ENCODE results near the gene MYO7B.

Gene MYO7B

DNA sequence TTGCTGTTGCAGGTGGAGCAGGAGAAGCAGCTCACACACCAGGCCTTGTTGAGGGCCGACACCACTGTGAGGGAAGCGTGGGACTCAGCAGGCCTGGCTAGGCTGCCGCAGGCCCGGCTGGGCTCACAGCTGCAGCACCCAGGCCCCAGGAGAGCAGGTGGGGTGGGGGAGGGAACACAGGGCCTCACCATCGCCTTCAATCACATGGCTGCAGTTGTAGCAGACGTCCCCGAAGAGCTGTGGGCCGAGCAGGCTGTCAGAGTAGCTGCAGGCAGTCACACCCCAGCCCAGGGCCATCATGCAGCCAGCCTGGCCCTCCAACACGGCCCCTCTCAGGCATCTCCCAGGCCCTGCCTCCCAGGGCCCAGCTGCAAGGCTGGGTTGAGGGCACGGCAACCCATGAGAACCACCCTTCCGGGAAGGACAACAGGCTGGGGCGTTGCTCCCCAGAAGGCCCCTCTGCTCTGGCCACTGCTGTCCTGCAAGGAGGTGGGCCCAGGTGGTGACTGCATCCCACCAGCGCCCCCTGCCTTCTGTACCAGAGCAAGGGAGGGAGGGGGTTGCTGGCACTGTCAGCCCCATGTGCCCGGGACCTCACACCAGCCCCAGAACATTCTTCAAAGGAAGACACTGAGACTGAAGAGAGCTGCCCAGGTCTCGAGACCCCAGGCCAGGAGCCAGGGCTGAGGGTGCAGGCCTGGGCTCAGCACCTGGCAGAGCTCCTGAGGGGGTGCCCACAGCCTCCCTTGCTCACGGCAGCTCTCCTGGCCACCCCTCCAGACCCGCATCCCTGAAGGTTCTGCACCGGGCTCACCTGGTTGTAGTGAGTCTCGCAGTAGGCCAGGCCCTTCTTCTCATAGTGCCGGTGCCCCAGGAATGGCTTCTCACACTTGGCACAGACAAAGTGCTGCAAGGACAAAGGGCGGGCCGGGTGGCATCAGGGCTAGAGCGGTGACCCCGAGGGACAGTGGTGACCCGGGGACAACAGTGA, 104.9 kb downstream of the MYO7B start:
- no peak for DNase-seq

DNA sequence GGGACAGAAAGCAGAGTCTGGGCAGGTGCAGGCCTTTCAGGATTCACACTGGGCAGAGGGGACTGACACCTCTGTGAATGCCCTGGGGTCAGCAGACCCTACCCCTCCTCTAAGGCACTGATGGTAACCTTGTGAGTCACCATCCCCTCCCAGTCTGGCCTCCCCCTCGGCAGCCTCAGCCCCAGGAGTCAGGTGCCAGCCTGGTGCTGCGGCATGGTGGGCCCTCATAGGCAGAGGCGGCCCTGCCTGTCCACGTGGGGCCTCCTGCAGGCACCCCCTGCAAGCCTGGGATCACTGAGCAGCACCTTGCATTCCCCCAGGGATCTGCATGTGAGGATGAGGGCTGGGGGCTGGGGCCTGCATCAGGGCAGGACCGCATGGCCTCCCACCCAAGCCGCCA, 105.7 kb downstream of the MYO7B start:
- no peak for DNase-seq

DNA sequence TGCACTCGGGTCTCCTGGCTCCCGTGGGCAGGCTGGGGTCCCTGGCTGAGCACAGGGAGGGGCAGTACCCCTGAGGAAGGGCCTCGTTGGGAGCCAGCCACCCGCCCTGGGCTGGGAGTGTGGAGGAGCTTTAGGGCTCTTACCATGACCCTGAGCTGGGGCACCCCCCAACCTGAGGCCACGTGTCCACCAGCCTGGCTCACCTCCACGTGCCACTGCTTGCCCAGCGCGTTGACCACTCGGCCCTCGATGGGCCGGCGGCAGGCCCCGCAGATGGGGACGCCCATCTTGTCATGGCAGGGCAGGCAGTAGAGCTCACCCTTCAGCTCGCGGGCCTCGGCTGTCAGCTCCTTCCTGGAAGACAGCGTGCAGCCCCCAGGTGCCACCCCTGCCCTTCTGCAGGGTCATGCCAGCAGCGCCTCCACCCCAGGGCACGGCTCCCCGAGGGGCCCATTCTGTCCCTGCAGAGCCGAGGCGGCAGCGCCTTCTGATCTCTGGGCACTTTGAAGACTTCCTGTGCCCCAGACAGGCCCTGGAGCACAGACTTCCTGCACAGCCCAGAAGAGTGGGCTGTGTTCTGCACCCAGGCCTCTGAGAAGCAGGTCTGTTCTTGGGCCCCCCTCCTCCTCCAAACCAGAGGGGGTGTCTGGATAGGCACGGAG, 106.5 kb downstream of the MYO7B start:
- DNase-seq = no peak

GRCh38 chr2:127642706-127643438, 107.4 kb downstream of the MYO7B start:
- DNase-seq = no peak

DNA sequence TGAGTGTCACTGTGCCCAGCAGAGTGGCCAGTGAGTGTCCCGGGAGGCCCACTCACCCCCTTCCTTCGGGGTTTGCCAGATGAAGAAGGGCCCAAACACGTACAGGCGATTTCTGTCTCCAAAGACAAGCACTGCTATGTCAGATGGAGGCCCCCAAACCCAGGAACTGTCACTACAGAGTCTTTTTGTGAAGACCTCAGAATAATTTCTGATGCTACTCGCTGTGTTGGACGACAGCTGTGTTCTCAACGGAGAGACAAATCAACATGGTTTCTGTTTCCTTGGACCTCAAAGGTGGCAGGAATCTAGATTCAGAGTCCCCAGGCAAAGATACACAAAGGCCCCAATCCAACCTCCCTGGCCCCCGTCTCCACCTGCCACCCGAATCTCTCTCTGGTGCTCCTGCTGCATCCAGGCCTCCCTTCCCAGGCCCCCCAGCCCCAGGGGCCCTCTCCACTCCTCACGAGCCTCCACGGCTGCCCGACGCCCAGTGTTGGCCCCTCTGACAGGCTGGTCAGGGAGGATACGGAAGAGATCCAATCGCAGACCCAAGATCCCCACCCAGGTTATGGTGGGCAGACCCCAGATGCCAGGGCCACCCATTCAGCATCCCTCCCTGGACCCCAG, 108.1 kb downstream of the MYO7B start:
- no peak for DNase-seq

DNA sequence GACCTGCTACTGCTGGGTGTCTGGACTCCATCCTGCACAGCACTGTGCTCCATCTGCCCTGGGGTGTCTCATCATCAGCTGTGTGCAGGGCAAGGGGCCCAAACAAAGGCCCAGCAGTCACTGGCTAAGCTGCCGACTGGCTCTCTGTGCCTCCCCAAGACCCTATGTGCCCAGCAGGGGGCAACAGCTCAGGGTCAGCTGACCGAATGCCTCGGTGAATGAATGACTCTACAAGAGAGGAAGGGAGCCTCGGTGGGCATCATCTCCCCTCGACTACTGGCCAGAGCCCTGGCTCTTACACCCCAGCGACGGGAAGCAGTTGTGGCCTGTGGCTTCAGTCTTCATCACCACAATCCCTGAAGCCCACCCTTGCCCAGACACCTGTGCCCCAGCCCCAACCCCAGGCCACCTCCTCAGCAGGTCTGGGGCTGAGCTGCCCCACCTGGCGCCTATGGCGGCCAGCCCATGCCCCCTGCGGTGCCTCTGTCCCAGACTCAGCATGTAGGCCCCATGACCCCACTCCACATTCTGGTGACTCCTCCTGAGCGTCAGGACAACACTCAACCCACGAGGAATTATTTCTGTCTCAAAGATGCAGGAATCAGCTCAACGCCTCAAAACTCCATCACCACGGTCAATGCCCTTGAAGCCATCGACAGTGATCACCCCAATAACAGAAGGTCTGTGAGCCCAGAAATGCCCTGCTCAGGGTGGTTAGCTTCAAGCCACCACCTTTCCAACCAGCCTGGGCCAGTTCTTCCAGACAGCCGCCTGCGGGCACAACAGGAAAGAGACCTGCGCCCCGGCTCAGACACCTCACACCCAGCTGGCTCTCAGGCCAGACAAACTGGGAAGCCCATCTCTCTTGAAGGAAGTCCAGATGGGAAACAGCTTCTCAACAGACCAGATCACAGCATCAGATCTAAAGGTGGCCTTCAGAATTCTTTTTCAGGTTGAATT, 108.9 kb downstream of the MYO7B start:
- DNase-seq = no peak

- no peak for DNase-seq
Observed at GRCh38 chr2:127645026-127645394, 109.5 kb downstream of the MYO7B start.

DNA sequence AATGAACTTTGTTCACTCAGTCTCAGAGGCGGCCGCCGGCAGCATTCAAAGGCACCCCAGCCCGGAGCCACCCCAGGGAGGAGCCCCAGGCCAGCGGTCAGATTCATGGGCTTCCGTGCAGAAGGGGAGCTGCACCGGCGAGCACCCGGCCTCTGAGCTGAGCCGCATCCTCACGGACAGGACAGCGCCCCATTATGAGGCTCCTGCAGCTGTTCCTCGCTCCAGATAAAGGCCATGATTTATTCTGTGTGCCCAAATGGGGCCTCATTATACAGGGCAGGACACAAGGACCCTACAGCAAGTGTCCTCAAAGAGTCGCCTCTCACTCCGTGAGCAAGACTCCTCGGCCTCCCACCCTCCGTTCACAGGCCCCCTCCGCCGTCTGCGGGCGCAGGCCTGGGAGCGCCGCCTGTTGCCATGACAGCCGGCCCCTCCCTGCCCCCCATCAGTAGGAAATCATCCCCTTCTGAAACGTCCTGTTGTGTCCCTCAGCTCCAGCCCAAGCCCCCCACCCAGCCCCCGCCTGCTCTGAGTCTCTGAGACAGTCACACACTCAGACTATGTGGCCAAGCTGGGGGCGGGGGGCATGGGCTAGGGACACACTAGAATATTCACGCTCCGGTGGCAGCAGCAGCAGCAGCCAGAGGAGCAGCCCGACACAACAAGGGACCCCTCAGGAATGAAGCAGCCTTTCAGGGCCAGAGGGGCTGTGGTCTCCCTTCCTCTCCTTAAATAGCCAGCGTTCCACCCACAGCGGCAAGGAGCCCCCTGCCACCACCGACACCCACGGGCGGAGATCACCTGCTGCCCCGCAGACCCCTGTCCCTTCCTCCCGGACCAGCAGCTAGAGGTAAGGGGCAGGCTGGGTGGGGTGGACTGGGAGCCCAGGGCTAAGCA, 110.2 kb downstream of the MYO7B start, which contains the start of gene GPR17:
TSS of gene GPR17 (plus strand) at position 759 of the 897 bp plus-strand sequence. CDS start 4,583 bp downstream, outside the sequence.
- DNase-seq = no peak

DNA sequence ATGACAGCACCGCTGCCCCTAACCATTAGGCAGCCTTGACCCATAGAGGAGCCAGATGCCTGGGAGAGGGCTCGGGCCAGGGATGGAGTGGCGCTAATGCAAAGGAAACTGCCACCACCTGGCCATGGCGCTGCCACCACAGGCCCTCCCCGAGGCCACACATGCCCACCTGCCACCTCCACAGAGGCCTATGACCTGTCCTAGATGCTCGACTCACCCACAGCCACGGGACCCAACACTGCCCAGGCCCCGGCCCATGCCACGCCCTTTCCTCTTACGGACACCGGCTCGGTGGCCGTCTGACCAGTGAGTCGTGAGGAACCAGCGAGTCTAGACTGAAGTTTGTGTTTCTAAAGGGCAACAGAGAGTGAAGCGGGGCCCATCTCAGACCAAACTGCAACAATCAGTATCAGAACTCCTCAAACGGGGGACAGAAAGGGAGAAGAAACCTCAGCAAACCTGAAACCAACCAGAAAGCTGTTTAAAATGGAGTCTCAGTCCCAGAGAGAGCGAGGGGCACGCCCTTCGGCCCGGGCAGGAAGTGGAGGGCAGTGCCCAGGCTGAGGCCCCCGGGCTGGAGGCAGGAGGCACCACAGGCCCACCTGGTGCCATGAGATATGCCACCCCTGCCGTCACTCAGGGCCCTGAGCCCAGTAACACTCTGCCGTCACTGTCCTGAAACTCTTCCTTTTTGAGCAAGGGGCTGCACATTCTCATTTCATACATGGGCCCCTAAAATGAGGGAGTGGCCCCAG, 111.2 kb downstream of the MYO7B start:
- no peak for DNase-seq

DNA sequence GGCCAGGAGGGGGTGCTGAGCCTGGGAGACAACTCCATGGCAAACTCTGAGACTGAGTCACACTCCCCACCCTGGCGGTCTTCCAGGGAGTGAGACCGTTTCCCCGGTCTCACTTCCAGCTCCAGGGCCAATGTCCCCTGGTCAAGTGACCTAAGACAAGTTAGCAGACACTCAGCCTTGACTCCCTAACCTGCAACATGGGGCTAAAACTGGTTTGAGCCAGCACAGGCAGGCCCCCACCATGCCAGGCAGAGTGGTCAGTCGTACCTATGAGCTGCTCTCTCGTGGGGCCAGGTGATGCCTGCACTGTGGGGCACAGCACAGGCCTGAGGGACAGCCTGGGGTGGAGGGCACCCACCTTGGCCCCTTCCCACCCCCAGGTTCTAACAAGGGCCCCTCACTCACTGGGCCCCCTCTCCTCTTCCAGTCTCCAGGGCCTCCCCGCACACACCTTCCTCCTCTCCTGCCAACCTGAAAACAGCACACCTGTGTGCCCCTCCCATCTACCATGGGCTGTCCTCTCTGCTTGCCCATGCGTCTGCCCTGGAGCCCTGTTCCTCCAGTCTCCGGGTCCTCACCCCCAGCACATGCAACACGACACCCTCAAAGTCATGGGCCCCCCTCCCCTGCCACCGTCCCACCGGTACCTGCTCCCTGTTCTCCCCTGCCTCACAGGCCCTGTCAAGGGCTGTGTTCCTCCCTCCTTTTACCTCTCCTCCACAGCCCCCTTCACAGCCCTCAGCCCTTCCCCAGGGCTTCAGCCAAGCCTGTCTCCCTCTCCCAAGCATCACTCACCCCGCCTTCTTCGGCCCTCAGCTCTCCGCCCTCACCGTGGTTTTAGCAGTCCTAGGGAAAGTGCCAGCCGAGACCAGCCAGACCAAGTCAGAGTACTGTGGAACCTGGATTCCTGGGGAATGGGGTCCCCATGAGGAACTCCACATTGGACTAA, 112.0 kb downstream of the MYO7B start:
- DNase-seq = no peak

DNA sequence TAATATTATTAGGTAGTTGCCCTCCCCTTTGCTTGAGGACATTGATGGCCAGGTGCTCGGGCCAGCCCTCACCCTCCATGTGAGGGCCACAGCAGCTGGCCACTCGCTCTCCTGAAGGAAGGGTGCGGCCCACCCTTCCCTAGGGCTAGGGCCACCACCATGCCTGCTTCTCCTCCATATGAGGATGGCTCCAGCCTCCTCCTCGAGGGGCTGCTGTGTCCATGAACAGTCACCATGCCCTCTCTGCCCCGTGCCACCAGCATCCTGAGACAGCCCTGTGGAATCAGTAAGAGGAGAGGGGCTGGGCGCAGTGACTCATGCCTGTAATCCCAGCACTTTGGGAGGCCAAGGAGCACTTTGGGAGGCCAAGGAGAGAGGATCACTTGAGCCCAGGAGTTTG, 112.8 kb downstream of the MYO7B start:
- no peak for DNase-seq

DNA sequence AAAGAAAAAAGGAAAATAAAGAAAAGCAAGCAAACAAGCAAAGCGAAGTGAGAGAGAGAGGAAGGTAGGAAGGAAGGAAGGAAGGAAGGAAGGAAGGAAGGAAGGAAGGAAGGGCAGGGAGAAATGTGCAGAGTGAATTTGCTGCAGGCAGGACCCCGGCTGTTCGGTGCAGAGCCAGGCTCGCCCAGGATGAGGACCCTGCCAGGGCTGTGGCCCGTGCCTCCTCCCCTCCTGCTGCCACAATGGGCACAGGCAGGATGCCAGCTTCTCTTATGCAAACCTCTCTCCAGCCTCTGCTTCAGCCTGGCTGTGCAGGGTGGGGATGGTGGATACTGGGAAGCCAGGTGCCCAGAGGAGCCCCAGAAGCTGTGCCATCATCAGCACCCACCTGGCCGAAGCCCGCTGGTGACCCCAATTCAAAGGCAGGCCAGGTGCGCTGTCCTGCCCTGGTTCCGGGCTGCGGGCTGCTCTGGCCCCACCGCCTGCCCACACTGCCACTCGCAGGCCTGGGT, 113.7 kb downstream of the MYO7B start:
- DNase-seq = no peak

GRCh38 chr2:127649684-127650040, 114.2 kb downstream of the MYO7B start:
- no peak for DNase-seq

DNA sequence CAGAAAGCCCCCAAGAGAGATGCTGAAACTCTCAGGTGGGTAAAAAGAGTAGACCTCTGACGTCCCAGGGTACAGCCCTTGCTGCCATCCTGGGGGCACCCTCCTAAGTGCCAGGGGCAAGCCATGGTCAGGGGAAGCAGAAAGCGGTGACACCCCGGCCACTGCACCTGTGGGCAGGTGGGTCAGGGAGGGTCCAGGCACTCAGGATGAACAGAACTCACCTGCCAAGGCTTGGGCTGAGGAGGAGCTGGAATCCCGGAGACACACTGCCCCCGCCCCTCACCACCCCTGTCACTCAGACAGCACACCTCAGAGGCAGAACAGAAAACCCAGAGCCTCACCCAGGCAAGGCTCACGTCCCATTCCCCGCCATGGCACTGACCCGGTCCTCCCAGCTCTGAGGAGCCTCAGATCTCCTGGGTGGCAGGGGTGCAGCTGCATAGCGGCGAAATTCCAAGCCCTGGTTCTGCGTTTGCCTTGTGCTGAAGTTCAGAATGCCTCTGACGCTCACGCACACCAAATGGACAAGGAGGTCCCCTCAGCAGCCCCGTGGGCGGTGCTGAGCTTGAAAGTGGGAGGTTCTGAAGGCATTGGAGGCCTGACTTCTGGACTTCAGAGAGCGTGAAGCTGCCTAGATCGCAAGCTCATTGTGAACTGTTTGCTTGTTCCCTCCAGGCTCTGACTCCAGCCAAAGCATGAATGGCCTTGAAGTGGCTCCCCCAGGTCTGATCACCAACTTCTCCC, 114.7 kb downstream of the MYO7B start:
- no peak for DNase-seq

GRCh38 chr2:127650785-127651380, 115.4 kb downstream of the MYO7B start:
- no peak for DNase-seq

DNA sequence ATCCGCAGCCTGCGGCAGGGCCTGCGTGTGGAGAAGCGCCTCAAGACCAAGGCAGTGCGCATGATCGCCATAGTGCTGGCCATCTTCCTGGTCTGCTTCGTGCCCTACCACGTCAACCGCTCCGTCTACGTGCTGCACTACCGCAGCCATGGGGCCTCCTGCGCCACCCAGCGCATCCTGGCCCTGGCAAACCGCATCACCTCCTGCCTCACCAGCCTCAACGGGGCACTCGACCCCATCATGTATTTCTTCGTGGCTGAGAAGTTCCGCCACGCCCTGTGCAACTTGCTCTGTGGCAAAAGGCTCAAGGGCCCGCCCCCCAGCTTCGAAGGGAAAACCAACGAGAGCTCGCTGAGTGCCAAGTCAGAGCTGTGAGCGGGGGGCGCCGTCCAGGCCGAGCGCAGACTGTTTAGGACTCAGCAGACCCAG, 115.9 kb downstream of the MYO7B start:
- no peak for DNase-seq

DNA sequence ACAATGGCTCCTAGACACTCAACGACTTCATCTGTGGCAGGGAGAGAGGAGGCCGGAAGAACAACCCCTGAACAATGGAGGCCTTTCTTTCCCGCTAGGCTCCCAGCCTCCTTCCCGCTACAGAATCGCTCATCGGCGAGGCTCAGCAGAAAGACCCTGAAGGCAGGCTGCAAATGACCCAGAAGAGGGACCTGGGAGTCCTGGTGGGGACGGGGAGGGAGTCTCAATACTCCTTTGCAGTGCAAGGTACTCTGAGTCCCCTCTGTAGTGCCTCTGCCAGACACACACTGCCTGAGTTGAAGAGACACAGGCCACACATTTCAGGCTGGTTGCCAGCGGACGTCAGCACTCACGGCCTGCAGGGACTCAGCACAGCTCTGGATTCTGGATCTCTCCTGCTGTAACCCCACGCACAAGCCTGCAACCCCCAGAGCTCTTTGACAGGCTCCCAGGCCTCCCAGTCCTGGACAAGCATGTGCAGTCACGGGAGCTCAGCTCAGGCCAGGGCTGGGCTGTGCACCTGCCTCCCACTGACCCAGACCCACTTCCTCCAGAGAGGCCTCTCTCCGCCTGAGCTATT, 116.6 kb downstream of the MYO7B start:
- DNase-seq = no peak

Data from NCI-H524 treated with DMSO at 0.1 percent for 48 hours (cell line).